ENCODE measurements around the gene NR6A1.

DNA sequence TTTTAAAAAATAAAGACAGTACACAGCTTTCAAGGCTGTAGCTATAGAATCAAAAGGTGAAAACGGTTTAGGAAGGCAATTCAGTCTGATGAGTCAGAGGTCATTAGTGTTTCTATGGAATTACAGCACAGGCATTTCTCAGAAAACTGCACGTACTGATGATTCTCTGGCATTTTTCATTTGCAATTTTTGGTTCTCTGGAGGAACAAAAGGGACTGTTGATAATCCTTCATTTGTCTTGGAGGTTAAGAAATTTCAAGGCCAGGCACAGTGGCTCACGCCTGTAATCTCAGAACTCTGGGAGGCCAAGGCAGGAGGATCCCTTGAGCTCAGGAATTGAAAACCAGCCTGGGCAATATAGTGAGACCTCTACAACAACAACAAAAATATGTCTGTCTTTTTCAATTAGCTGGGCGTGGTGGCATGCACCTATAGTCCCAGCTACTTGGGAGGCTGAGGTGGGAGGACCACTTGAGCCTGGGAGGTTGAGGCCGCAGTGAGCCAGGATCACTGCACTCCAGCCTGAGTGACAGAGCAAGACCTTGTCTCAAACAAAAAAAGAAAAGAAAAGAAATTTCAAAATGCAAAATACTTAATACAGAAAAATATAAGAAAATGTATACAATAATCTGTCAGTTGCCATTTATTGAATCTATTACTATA lies 27.3 kb downstream of the NR6A1 start:
- TF ChIP-seq, protein P1, sequence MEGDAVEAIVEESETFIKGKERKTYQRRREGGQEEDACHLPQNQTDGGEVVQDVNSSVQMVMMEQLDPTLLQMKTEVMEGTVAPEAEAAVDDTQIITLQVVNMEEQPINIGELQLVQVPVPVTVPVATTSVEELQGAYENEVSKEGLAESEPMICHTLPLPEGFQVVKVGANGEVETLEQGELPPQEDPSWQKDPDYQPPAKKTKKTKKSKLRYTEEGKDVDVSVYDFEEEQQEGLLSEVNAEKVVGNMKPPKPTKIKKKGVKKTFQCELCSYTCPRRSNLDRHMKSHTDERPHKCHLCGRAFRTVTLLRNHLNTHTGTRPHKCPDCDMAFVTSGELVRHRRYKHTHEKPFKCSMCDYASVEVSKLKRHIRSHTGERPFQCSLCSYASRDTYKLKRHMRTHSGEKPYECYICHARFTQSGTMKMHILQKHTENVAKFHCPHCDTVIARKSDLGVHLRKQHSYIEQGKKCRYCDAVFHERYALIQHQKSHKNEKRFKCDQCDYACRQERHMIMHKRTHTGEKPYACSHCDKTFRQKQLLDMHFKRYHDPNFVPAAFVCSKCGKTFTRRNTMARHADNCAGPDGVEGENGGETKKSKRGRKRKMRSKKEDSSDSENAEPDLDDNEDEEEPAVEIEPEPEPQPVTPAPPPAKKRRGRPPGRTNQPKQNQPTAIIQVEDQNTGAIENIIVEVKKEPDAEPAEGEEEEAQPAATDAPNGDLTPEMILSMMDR (IDR thresholded peaks at IDR 0.05; ENCODE audit: low read depth, low read length, poor library complexity, severe bottlenecking), result no peak
- TF ChIP-seq EZH2phosphoT487 (IDR thresholded peaks at IDR 0.05; ENCODE audit: borderline replicate concordance, low read length), result no peak
